Uterus (tissue), 4 donors: ENCODE results near the gene CGNL1. TPM values are rescaled to one million over a fixed set of nuclear protein-coding genes. Genes with fewer than 3 reads are reported as not detected.

Experiments used
- DNase-seq, 2 donors: peaks; one replicate each; pipeline ENCODE4 v3.0.0-alpha.2; 2019 to 2020
- H3K27ac ChIP-seq, 2 donors: fragments of 200-600 bp; sonication (generic); 1 replicate in 1 of 2; 2 replicates in 1 of 2; pipeline ENCODE4 v1.5.1; 2016 to 2018
- H3K27me3 ChIP-seq, 2 donors: fragments of 200-600 bp; sonication (generic); one replicate each; pipeline ENCODE4 v1.5.1; 2018 to 2019; ENCODE audit warnings: control low read depth in 1 of 2
- H3K36me3 ChIP-seq, 2 donors: fragments of 200-600 bp; sonication (generic); one replicate each; pipeline ENCODE4 v1.5.1; 2019; ENCODE audit warnings: control low read depth in 1 of 2
- H3K4me1 ChIP-seq, 2 donors: fragments of 200-600 bp; sonication (generic); one replicate each; pipeline ENCODE4 v1.5.1; 2018 to 2019; ENCODE audit warnings: control low read depth in 1 of 2
- H3K4me3 ChIP-seq, 2 donors: fragments of 200-600 bp; sonication (generic); 1 replicate in 1 of 2; 2 replicates in 1 of 2; pipeline ENCODE4 v1.5.1; 2018 to 2019; ENCODE audit warnings: mild to moderate bottlenecking in 1 of 2
- H3K9me3 ChIP-seq, 2 donors: fragments of 200-600 bp; sonication (generic); one replicate each; pipeline ENCODE4 v1.5.1; 2019; ENCODE audit warnings: control low read depth in 1 of 2
- CTCF ChIP-seq, 4 experiments: fragments of 200-600 bp in 2 of 4; fragments of 450-650 bp in 2 of 4; sonication (generic) in 2 of 4; IDR thresholded peaks; one replicate each; pipeline ENCODE4 v1.5.1; 2016 to 2019; ENCODE audit warnings: antibody characterized with exemption in 4 of 4, mild to moderate bottlenecking in 2 of 4, moderate library complexity in 1 of 4
- POLR2A ChIP-seq, 2 donors: fragments of 450-650 bp; IDR thresholded peaks; one replicate each; pipeline ENCODE4 v1.6.1; 2016; ENCODE audit warnings: antibody characterized with exemption in 2 of 2, mild to moderate bottlenecking in 1 of 2, moderate library complexity in 1 of 2
- intact Hi-C: fragments of 100-400 bp; cut with DNase I; formaldehyde crosslinking; loops from one replicate; pipeline ENCODE4 v1.15.1; 2023; ENCODE audit warnings: low total_unique reads
- total RNA-seq, 4 donors: library from RNA; depleted of rRNA in 3 of 4; stranded (reverse); fragments of >200 nt in 3 of 4; gene quantifications; one replicate each; pipeline versions ENCODE4 v1.1.0 to v1.2.4, GENCODE V29; 2014 to 2023
- donor health status: DM: yes; HTN: yes; CAD: no.

CGNL1 gene
- total RNA-seq, 4 donors from 2014 or later = 15.1 to 74.4 (median 31.7) TPM

GRCh38 chr15:57582090-57582489, 205.8 kb downstream of the CGNL1 start:
- no peaks in the 10 kb centered on the region for H3K36me3 ChIP-seq
- no peaks in the 10 kb centered on the region for H3K27me3 ChIP-seq
- no peak overlapping the region for H3K27ac ChIP-seq
- no peak overlapping the region for H3K4me3 ChIP-seq
- TF ChIP-seq POLR2A (IDR thresholded peaks at IDR 0.05) (no peak), CTCF (IDR thresholded peaks at IDR 0.05) (no peak)
- intact Hi-C loops = no loop called here
- H3K9me3 ChIP-seq = no peaks in the 10 kb centered on the region
- H3K4me1 ChIP-seq = no peaks in the 10 kb centered on the region
- DNase-seq = no peak

- no peak for DNase-seq
- no peaks in the 10 kb centered on the region for H3K36me3 ChIP-seq
- H3K4me3 ChIP-seq = no peak overlapping the region
- no peaks in the 10 kb centered on the region for H3K9me3 ChIP-seq
- no peaks in the 10 kb centered on the region for H3K27me3 ChIP-seq
- H3K4me1 ChIP-seq = no peaks in the 10 kb centered on the region
- no peak for TF ChIP-seq CTCF (IDR thresholded peaks at IDR 0.05)
- no peak for TF ChIP-seq POLR2A (IDR thresholded peaks at IDR 0.05)
- intact Hi-C loops = no loop called here
- H3K27ac ChIP-seq = no peak overlapping the region
Measured at GRCh38 chr15:57583282-57583681, 207.0 kb downstream of the CGNL1 start.

- Histone ChIP-seq H3K36me3 (no peaks in the 10 kb centered on the region), H3K27me3 (no peaks in the 10 kb centered on the region), H3K27ac (no peak overlapping the region), H3K4me3 (no peak overlapping the region), H3K9me3 (no peaks in the 10 kb centered on the region), H3K4me1 (no peaks in the 10 kb centered on the region)
- intact Hi-C loops = no loop called here
- TF ChIP-seq POLR2A (IDR thresholded peaks at IDR 0.05) (no peak), CTCF (IDR thresholded peaks at IDR 0.05) (no peak)
- DNase-seq = no peak
Measured at GRCh38 chr15:57583720-57584119, 207.4 kb downstream of the CGNL1 start.

- no peak for DNase-seq
- peaks cover 0 to 7% of the 10 kb centered on the region in 2 donors for H3K4me1 ChIP-seq
- intact Hi-C loops = no loop called here
- H3K27ac ChIP-seq = no peak overlapping the region
- no peaks in the 10 kb centered on the region for H3K27me3 ChIP-seq
- no peaks in the 10 kb centered on the region for H3K36me3 ChIP-seq
- no peak for TF ChIP-seq POLR2A (IDR thresholded peaks at IDR 0.05)
- no peak for TF ChIP-seq CTCF (IDR thresholded peaks at IDR 0.05)
- H3K4me3 ChIP-seq = no peak overlapping the region
- no peaks in the 10 kb centered on the region for H3K9me3 ChIP-seq
Measured at GRCh38 chr15:57586661-57587424, 210.5 kb downstream of the CGNL1 start.

- TF ChIP-seq CTCF (IDR thresholded peaks at IDR 0.05) = no peak
- TF ChIP-seq POLR2A (IDR thresholded peaks at IDR 0.05) = no peak
- no peak for DNase-seq
- Histone ChIP-seq H3K36me3 (no peaks in the 10 kb centered on the region), H3K9me3 (no peaks in the 10 kb centered on the region), H3K4me1 (peaks cover 0 to 7% of the 10 kb centered on the region in 2 donors), H3K27ac (no peak overlapping the region), H3K27me3 (no peaks in the 10 kb centered on the region), H3K4me3 (no peak overlapping the region)
- intact Hi-C loops = no loop called here
Measured at GRCh38 chr15:57589281-57589680, 213.0 kb downstream of the CGNL1 start.
